A549 treated with RU486 at 1 μM for 4 hours (cell line): ENCODE data around the gene TMUB1. TPM values are rescaled to one million over a fixed set of nuclear protein-coding genes. Genes with fewer than 3 reads are reported as not detected.

Experiments
- total RNA-seq: library from RNA; stranded (reverse); fragments of 200-300 nt; extraction: Qiagen RNA extraction; gene quantifications from 5 replicates; pipeline ENCODE4 v1.2.3, GENCODE V29; 2022; ENCODE audit warnings: low read depth

The TMUB1 gene, protein sequence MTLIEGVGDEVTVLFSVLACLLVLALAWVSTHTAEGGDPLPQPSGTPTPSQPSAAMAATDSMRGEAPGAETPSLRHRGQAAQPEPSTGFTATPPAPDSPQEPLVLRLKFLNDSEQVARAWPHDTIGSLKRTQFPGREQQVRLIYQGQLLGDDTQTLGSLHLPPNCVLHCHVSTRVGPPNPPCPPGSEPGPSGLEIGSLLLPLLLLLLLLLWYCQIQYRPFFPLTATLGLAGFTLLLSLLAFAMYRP
- 32.4 to 64.6 TPM (median 50.8 TPM) in 5 replicates for total RNA-seq

GRCh38 chr7:151083071-151083823, at the start of gene TMUB1:
Gene TMUB1 (minus strand): TSS chr7:151083493. CDS start chr7:151082563, 930 bp downstream.

DNA sequence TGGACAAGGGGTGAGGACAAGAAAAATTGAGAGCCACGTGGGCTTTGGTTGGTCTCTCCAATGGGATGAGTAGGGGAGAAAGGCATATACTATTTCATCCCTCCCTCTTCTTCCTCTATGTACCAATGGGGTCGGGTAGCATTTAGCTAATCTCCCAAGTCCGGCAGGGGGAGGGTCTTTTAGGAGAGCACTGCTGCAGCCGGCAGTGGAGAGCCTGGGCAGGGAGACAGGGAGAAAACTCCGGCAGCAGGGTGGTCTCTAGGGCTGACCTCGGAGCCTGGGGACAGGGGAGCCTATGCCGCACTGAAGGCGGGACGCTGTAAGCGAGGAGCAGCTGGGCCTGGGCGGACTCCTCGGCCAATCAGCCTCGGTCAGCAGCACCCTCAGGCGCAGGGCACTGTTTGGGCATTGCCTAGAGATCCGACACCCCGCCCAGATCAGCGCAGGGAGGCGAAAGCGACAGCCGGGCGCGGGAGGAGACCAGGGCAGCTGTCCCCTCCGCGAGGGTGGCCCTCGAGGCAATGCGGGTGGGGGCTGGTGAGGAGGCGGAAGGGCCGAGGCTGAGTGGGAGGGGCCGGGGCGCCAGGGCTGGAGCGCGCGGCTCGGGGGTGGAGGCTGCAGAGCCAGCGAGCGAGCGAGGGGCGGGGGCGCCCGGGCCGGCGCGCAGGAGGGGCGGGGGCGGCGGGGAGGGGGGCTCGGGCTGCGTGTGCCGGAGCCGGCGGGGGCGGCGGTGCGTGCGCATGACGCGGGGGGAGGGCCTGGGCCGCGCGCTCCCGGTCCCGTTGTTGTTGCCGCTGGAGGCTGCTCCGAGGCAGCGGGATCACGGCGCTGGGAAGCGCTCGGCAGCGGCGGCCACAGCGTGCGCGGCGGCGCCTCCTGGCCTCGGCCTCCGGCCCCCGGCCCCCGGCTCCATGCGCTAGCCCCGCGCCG, 2.7 kb upstream of the TMUB1 start, which contains the start of gene AGAP3:
TSS of gene AGAP3 (plus strand) at position 785 of the 930 bp plus-strand sequence. CDS start 267 bp downstream, outside the sequence.

DNA sequence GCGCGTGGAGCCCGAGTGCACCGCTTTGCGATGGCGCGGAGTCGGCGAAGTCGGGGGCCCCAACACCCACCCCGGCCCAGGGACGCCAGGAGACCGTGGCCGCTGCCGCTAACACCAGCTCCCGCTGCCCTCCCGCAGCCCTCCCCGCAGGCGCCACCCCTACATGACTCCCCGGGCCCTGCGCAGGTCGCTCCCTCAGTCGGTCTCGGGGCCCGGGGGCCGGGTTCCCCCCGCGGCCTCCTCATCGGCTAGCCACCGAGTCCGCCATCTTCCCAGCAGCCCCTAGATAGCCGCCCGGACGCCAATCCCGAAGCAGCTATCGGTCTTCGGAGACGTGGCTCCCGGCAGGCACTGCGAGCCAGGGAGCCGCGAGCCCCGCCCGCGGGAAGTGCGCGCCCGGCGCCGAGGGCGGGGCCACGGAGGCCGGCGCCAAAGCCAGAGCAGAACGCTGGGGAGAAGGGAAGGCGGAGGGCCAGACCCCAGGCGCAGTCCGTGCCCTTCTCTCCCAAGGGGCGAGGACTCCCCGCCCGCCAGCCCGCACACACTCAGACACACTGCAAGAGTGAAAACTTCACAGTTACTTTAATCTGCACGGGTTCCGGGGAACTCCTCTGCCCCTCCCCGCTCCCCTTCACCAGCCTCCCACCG, 2.6 kb downstream of the TMUB1 start, which contains the start of gene FASTK:
TSS of gene FASTK (minus strand) at position 288 of the 648 bp plus-strand sequence. CDS start at position 245, 43 bp downstream.

GRCh38 chr7:151059367-151060112, 23.8 kb downstream of the TMUB1 start, which contains the start of gene SLC4A2:
Gene SLC4A2 (plus strand): TSS chr7:151059589. CDS start chr7:151061988, 2,399 bp downstream.

GRCh38 chr7:151057506-151057988, 25.7 kb downstream of the TMUB1 start, which contains the start of gene CDK5:
Gene CDK5 (minus strand): TSS chr7:151057897. CDS start chr7:151057848, 49 bp downstream.

GRCh38 chr7:151047976-151048815, 35.1 kb downstream of the TMUB1 start, which contains the start of gene ASIC3:
Gene ASIC3 (plus strand): TSS chr7:151048531. CDS start chr7:151048886, 355 bp downstream.

Other genes starting within 250 kb of the TMUB1 start
- not detected in 5 replicates for gene AOC1, start 231.0 kb downstream of the TMUB1 start, total RNA-seq
- gene KCNH2, start 105.2 kb downstream of the TMUB1 start, total RNA-seq: 0.29 to 0.61 TPM (median 0.37 TPM) in 5 replicates
- 0.15 to 0.55 TPM (median 0.49 TPM) in 5 replicates for gene NOS3, start 92.5 kb downstream of the TMUB1 start, total RNA-seq
- 0.62 to 1.1 TPM (median 0.87 TPM) in 5 replicates for gene ATG9B, start 59.0 kb downstream of the TMUB1 start, total RNA-seq
- gene ABCB8, start 55.0 kb downstream of the TMUB1 start, total RNA-seq: 31.5 to 51.8 TPM (median 48.0 TPM) in 5 replicates
- 5.7 to 12.6 TPM (median 12.2 TPM) in 5 replicates for gene ASIC3, start 35.0 kb downstream of the TMUB1 start, total RNA-seq
- 32.1 to 37.0 TPM (median 34.9 TPM) in 5 replicates for gene CDK5, start 25.6 kb downstream of the TMUB1 start, total RNA-seq
- 182 to 287 TPM (median 275 TPM) in 5 replicates for gene SLC4A2, start 23.9 kb downstream of the TMUB1 start, total RNA-seq
- 48.1 to 80.5 TPM (median 74.4 TPM) in 5 replicates for gene FASTK, start 2.7 kb downstream of the TMUB1 start, total RNA-seq
- gene AGAP3, start 3.0 kb upstream of the TMUB1 start, total RNA-seq: 43.6 to 72.2 TPM (median 61.9 TPM) in 5 replicates
- 0.17 to 0.45 TPM in 2 of 5 replicates, not detected in the others for gene GBX1, start 84.2 kb upstream of the TMUB1 start, total RNA-seq
- gene ASB10, start 103.8 kb upstream of the TMUB1 start, total RNA-seq: not detected in 5 replicates
- gene H2BK1, start 127.0 kb upstream of the TMUB1 start, total RNA-seq: not detected in 5 replicates
- gene ABCF2, start 143.7 kb upstream of the TMUB1 start, total RNA-seq: 63.8 to 70.3 TPM (median 68.4 TPM) in 5 replicates
- gene CHPF2, start 149.0 kb upstream of the TMUB1 start, total RNA-seq: 35.6 to 52.0 TPM (median 45.6 TPM) in 5 replicates
- 9.3 to 11.4 TPM (median 10.4 TPM) in 5 replicates for gene SMARCD3, start 165.2 kb upstream of the TMUB1 start, total RNA-seq